ENCODE results near the gene ATF2. TPM values are rescaled to one million over a fixed set of nuclear protein-coding genes. Genes with fewer than 3 reads are reported as not detected.

ATF2 gene
- total and polyA plus RNA-seq, 2 of the 8 experiments (the other 6 are each of a cell fraction or from before 2014, with no cell fraction given), result 31.2 to 46.5 TPM

DNA sequence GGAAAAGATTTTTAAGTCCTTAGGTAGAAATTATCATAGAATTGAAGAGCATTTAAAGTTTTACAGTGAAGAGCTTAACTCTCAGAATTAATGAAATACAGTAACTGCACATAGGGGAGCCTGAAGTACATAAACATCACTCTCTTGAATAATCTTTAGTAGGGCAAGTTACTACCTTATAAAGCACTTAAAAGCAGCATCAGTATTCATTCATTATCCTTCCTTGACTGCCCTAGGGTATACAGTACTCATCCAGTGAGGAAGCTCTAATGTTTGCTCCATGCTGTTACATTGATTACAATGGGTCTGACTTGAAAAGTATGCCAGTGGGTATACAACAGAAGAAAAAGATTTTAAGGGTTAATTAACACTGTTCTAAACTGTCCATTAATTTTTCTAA is 66.5 kb downstream of the ATF2 start (continued):
- no peak for TF ChIP-seq SUZ12 (IDR thresholded peaks at IDR 0.05; ENCODE audit: low read length)
